GM23248 (cell line): ENCODE results near the gene RGS17. TPM values are rescaled to one million over a fixed set of nuclear protein-coding genes. Genes with fewer than 3 reads are reported as not detected.
"Not testable (repeated sequence)": the region's sequence is repeated elsewhere in the genome, so short reads cannot be mapped to it uniquely, and the experiment has no call there.

Experiments
- DNase-seq: peaks from one replicate; pipeline ENCODE4 v3.0.0-alpha.2; 2015
- H2AFZ ChIP-seq: fragments of 200-600 bp; sonication (generic); 2 replicates; pipeline ENCODE4 v1.6.1; 2016; ENCODE audit warnings: antibody characterized with exemption
- H3F3A ChIP-seq: fragments of 200-600 bp; sonication (generic); 2 replicates; pipeline ENCODE4 v1.6.1; 2016; ENCODE audit warnings: mild to moderate bottlenecking, antibody characterized with exemption, mixed run types; ENCODE audit not compliant: insufficient read depth
- H3K27ac ChIP-seq: fragments of 200-600 bp; sonication (generic); 2 replicates; pipeline ENCODE4 v1.5.1; 2016; ENCODE audit warnings: mild to moderate bottlenecking
- H3K27me3 ChIP-seq: fragments of 200-600 bp; sonication (generic); replicated peaks from 2 replicates; pipeline ENCODE4 v1.6.1; 2016; ENCODE audit warnings: mild to moderate bottlenecking; ENCODE audit not compliant: insufficient read depth
- H3K36me3 ChIP-seq: fragments of 200-600 bp; sonication (generic); 2 replicates; pipeline ENCODE4 v1.6.1; 2016; ENCODE audit warnings: low read depth, mild to moderate bottlenecking
- H3K4me1 ChIP-seq: fragments of 200-600 bp; sonication (generic); 2 replicates; pipeline ENCODE4 v1.6.1; 2016; ENCODE audit warnings: mild to moderate bottlenecking; ENCODE audit not compliant: insufficient read depth
- H3K4me2 ChIP-seq: fragments of 200-600 bp; sonication (generic); one replicate; pipeline ENCODE4 v1.6.1; 2016; ENCODE audit warnings: mild to moderate bottlenecking; ENCODE audit not compliant: unreplicated experiment
- H3K4me3 ChIP-seq: fragments of 200-600 bp; sonication (generic); 2 replicates; pipeline ENCODE4 v1.5.1; 2016; ENCODE audit warnings: mild to moderate bottlenecking
- H3K79me2 ChIP-seq: fragments of 200-600 bp; sonication (generic); 2 replicates; pipeline ENCODE4 v1.6.1; 2016; ENCODE audit warnings: mild to moderate bottlenecking; ENCODE audit not compliant: insufficient read depth
- H3K9ac ChIP-seq: fragments of 200-600 bp; sonication (generic); 2 replicates; pipeline ENCODE4 v1.6.1; 2016; ENCODE audit warnings: mild to moderate bottlenecking
- H3K9me2 ChIP-seq: fragments of 200-600 bp; sonication (generic); 2 replicates; pipeline ENCODE4 v1.6.1; 2016; ENCODE audit warnings: mixed run types, mild to moderate bottlenecking, moderate library complexity; ENCODE audit not compliant: insufficient read depth
- H3K9me3 ChIP-seq: fragments of 200-600 bp; sonication (generic); one replicate; pipeline ENCODE4 v1.6.1; 2017; ENCODE audit warnings: low read depth
- H4K20me1 ChIP-seq: fragments of 200-600 bp; sonication (generic); 2 replicates; pipeline ENCODE4 v1.6.0; 2016; ENCODE audit not compliant: insufficient read depth
- EZH2 ChIP-seq: fragments of 200-600 bp; sonication (generic); IDR thresholded peaks from 2 replicates; pipeline ENCODE4 v1.6.1; 2018; ENCODE audit warnings: antibody characterized with exemption, mild to moderate bottlenecking; ENCODE audit not compliant: insufficient read depth, poor library complexity, severe bottlenecking
- EZH2phosphoT487 ChIP-seq: fragments of 200-600 bp; sonication (generic); IDR thresholded peaks from 2 replicates; pipeline ENCODE4 v1.6.1; 2018; ENCODE audit warnings: antibody characterized with exemption, moderate library complexity, mild to moderate bottlenecking, low read depth; ENCODE audit not compliant: insufficient read depth
- WGBS, 2 experiments: methylation state at CpG; one replicate each; pipeline ENCODE4 v1.1.6; 2015 to 2017; ENCODE audit warnings: low lambda C conversion rate in 2 of 2, low coverage in 1 of 2; ENCODE audit errors: missing lambda C conversion rate in 2 of 2; 5-methylcytosine and 5-hydroxymethylcytosine counted together
- in situ Hi-C: fragments of 300-500 bp; cut with MboI; formaldehyde crosslinking; loops from 2 replicates; pipeline ENCODE4 v1.15.0; 2020
- polyA plus RNA-seq: library from polyadenylated mRNA; unstranded; fragments of >200 nt; fragmentation: Nextera tagmentation; extraction: Ambion mirVana; gene quantifications from 2 replicates; pipeline ENCODE4 v1.2.1, GENCODE V29; 2016
- total RNA-seq: library from RNA; depleted of rRNA; stranded (reverse); fragments of >200 nt; shearing (Covaris generic); gene quantifications from 2 replicates; pipeline ENCODE4 v1.2.3, GENCODE V29; 2014

Gene RGS17
- total and polyA plus RNA-seq, 2 experiments from 2014 or later, result 0.36 to 1.1 TPM

DNA sequence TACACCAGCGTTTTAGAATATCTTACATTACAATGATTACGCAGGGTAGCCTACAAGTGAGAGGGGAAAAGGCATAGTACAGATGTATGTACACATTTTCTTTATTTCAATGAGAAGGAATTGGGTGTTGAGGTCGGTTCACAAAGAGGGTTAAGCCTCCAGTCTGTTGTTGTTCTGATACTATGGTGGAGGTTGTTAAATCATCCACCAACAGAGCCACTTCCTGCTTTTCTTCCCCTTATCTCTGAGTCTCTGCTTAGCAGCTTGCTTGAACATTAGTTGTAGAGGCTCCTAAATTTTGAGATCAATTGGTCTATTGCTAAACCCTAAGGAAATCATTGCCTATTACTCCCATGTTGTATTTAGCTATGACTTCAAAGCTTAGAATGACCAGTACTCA, 7.3 kb downstream of the RGS17 start:
- no peaks in the 10 kb centered on the region for H3K9me3 ChIP-seq
- peaks cover 4% of the 10 kb centered on the region; the same call in 1 of the 2 replicates for H3F3A ChIP-seq
- H3K4me1 ChIP-seq, result peaks cover 14% of the 10 kb centered on the region
- in situ Hi-C loops, result no loop called here
- no peak for TF ChIP-seq EZH2phosphoT487
- TF ChIP-seq EZH2, result no peak
- WGBS, 2 experiments, result 67 to 78% methylated on average over 3 of the region's 3 CpGs
- H3K27me3 ChIP-seq, result no peaks in the 10 kb centered on the region
- no peak overlapping the region for H2AFZ ChIP-seq
- H4K20me1 ChIP-seq, result no peaks in the 10 kb centered on the region
- no peak overlapping the region for H3K4me2 ChIP-seq
- no peaks in the 10 kb centered on the region for H3K9me2 ChIP-seq
- no peaks in the 10 kb centered on the region for H3K79me2 ChIP-seq
- DNase-seq, result no peak
- H3K4me3 ChIP-seq, result no peak overlapping the region
- H3K36me3 ChIP-seq, result no peaks in the 10 kb centered on the region
- no peak overlapping the region for H3K9ac ChIP-seq
- no peak overlapping the region for H3K27ac ChIP-seq

DNA sequence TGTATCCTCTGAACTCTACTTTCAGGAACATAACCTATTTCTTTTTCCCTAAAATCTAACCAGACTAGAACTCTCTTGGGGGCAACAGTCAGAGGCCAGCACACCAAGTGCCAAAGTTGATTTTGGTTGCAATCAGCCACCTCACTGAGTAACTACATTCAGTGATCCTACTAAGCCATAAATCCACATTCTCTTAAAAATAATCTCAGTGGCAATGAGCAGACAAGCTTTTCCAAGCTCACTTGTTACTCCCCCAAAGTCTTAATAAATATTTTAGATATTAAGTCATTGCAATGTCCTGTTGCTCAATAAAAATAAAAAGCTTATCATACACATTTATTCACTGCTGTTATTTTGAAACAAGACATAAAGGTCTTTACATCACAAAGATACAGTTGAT, 9.8 kb downstream of the RGS17 start:
- no peaks in the 10 kb centered on the region for H3K9me3 ChIP-seq
- H3K4me3 ChIP-seq, result no peak overlapping the region
- H3K27me3 ChIP-seq, result no peaks in the 10 kb centered on the region
- H4K20me1 ChIP-seq, result no peaks in the 10 kb centered on the region
- TF ChIP-seq EZH2 (no peak), EZH2phosphoT487 (no peak)
- no peak overlapping the region for H2AFZ ChIP-seq
- DNase-seq, result peak; percentile 12
- no peaks in the 10 kb centered on the region for H3K36me3 ChIP-seq
- no peaks in the 10 kb centered on the region for H3K79me2 ChIP-seq
- no peak overlapping the region for H3K4me2 ChIP-seq
- H3F3A ChIP-seq, result peaks cover 10% of the 10 kb centered on the region; the same call in 1 of the 2 replicates
- H3K27ac ChIP-seq, result no peak overlapping the region
- peaks cover 24% of the 10 kb centered on the region for H3K4me1 ChIP-seq
- no peak overlapping the region for H3K9ac ChIP-seq
- in situ Hi-C loops, result no loop called here
- no peaks in the 10 kb centered on the region for H3K9me2 ChIP-seq

DNA sequence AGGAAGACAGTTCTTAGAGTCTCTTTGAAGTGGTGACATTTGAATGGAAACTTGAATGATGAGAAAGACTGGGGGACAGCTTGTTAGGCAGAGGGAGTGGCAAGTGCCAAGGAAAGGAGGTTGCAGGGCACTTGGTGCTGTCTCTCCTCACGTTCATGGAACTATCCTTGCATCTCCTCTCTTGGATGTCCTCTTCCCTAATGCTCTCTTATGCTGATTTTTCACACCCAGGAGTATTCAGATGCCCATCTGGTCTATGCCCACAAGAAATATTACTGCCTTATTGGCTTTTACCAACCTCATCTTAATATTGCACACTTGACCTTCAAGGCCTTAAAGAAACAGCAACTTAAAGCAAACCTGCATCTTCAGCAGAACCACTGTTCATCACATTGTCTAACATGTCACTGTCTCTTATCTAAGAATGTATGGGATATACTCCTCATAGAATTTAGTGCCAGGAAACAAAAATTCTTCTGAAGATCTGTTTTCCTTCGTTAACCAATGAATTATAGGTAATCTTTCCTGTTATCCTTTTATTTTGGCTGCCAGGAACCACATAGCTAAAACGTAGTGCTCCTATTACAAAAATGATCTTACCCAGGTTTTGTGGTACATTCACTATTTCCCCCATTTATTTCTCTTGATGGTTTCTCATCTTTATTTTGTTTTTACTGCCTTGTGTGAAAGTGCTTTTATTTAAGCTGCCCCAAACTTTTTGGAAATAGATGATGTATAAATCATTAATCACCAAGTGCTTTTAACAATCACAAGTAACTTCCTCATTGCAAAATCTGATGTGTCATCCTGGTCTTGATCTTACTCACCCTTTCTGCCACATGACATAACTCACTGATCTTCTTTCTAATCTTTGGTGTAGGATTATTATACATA, 12.8 kb downstream of the RGS17 start:
- H3K36me3 ChIP-seq, result no peaks in the 10 kb centered on the region
- 66 to 67% methylated on average over 3 of the region's 3 CpGs for WGBS, 2 experiments
- TF ChIP-seq EZH2phosphoT487 (no peak), EZH2 (no peak)
- peak; percentile 89 for DNase-seq
- no peak overlapping the region for H3K4me3 ChIP-seq
- H3K9me2 ChIP-seq, result no peaks in the 10 kb centered on the region
- H3K27ac ChIP-seq, result no peak overlapping the region
- peak overlapping the region; percentile 33 for H3K4me2 ChIP-seq
- in situ Hi-C loops, result no loop called here
- H3K27me3 ChIP-seq, result no peaks in the 10 kb centered on the region
- H3K4me1 ChIP-seq, result peaks cover 24% of the 10 kb centered on the region
- H2AFZ ChIP-seq, result no peak overlapping the region
- H4K20me1 ChIP-seq, result no peaks in the 10 kb centered on the region
- no peak overlapping the region for H3K9ac ChIP-seq
- H3K9me3 ChIP-seq, result peaks cover 2% of the 10 kb centered on the region
- peaks cover 10% of the 10 kb centered on the region; the same call in 1 of the 2 replicates for H3F3A ChIP-seq
- H3K79me2 ChIP-seq, result no peaks in the 10 kb centered on the region

DNA sequence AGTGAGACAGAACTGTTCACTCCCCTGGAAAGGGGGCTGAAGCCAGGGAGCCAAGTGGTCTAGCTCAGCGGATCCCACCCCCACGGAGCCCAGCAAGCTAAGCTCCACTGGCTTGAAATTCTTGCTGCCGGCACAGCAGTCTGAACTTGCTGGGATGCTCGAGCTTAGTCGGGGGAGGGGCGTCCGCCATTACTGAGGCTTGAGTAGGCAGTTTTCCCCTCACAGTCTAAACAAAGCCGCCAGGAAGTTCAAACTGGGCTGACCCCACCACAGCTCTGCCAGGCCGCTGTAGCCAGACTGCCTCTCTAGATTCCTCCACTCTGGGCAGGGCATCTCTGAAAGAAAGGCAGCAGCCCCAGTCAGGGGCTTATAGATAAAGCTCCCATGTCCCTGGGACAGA, 20.0 kb downstream of the RGS17 start:
- H3K9me3 ChIP-seq, H3K9me2 ChIP-seq, in situ Hi-C loops, H3K36me3 ChIP-seq, H4K20me1 ChIP-seq, H3K4me1 ChIP-seq, DNase-seq, H3K9ac ChIP-seq, H3K27me3 ChIP-seq, H3K27ac ChIP-seq, H3K79me2 ChIP-seq, H2AFZ ChIP-seq, H3K4me3 ChIP-seq, H3K4me2 ChIP-seq, H3F3A ChIP-seq: not testable (repeated sequence)
- 95 to 98% methylated on average over 9 of the region's 9 CpGs for WGBS, 2 experiments

GRCh38 chr6:153110612-153111011, 20.5 kb downstream of the RGS17 start:
- H3K27ac ChIP-seq, H3K79me2 ChIP-seq, H3K4me2 ChIP-seq, H3K27me3 ChIP-seq, H3K36me3 ChIP-seq, H3K4me1 ChIP-seq, H3F3A ChIP-seq, in situ Hi-C loops, H3K9me3 ChIP-seq, H4K20me1 ChIP-seq, DNase-seq, H2AFZ ChIP-seq, H3K9me2 ChIP-seq, H3K4me3 ChIP-seq, H3K9ac ChIP-seq: not testable (repeated sequence)
- WGBS, 2 experiments, result 96 to 98% methylated on average over 11 of the region's 11 CpGs
